Erythroblast (primary cell): ENCODE measurements around the gene NARF.
"Not testable (repeated sequence)": the region's sequence is repeated elsewhere in the genome, so short reads cannot be mapped to it uniquely, and the experiment has no call there.

Source experiments
- DNase-seq, 2 experiments: peaks; one replicate each; lab custom pipeline; 2025; lab: John Stamatoyannopoulos, UW
- GATA1 ChIP-seq: IDR thresholded peaks from 2 replicates; pipeline ENCODE4 v1.6.1; 2011; ENCODE audit warnings: low read depth, mild to moderate bottlenecking, control low read depth, low read length, moderate library complexity
- POLR2A ChIP-seq: IDR thresholded peaks from 2 replicates; pipeline ENCODE4 v1.6.1; 2011; ENCODE audit warnings: mild to moderate bottlenecking, low read length

Gene NARF

DNA sequence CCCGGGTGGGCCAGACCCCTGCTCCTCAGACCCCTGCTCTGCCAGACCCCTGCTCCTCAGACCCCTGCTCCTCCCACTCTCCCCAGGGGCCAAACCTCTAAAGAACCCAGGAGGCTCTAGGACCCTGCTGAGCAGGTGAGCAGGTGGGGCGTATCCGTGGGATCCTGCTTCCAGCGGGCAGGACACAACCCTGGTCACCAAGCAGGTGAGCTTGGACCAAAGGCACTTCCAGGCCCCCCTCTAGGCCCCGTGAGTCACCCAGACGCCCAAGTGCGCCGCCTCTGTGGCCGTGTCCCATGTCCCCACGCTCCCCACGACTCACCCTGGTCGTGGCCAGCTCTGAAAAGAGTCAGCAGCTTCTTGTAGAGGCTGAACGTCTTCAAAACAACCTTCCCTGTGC lies 13.0 kb upstream of the NARF start:
- no peak for TF ChIP-seq GATA1
- no peak for TF ChIP-seq POLR2A
- no peak for DNase-seq

DNA sequence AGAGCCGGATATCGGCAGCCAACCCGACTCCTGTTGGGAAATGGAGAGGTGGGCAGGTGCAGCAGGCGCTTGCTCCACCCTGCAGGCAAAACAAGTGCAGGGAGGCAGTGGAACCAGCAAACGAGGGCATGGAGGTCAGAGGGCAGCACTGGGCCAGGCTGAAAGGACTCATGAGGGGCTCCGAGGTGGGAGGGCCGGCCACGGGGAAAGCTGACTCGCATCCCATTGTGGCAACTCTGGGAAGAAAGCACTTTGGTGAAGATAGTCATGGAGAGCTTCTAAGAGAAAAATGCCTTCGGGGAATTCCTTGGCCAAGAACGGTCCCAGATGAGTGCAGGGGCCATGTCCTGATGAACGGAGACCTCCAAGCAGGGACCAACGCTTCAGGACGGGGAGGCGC lies 12.4 kb upstream of the NARF start:
- no peak for TF ChIP-seq POLR2A
- no peak for TF ChIP-seq GATA1
- no peak for DNase-seq

DNA sequence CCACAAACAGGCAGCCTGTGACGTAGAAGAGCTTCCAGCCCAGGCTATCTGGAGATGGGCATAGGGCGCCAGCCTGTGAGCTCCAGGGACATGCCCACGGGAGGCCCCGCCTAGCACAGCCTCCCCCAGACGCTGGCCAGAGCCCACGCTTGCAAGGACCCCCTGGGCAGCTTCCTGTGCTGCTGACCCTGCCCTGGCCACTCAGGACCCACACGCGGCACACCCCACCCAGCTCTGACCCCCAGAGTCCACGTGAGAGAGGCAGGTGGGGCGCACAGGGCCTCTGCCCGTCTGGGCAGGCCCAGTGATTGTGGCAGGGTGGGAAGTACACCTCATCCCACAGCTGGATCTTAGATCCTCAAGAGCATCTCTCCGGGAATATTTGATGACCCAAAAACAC lies 11.9 kb upstream of the NARF start:
- DNase-seq, result no peak
- TF ChIP-seq POLR2A, result no peak
- TF ChIP-seq GATA1, result no peak

DNA sequence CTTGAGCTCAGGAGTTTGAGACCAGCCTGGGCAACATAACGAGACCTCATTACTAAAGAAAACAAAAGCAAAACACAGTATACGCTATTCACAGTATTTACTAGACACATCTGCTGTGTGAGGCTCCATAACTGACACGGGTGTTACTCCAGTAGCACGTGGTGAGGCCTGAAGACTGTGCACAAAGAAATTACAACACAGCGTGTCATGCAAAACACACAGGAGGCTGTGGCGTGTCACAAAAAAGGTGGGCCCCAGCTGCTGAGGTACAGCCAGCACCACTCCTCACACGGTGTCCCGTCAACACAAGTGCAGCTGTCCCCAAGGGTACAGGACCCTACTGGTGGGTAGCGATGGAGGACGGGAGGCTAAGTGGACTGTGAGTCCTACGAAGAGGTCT lies 10.7 kb upstream of the NARF start:
- TF ChIP-seq GATA1 (no peak), POLR2A (no peak)

DNA sequence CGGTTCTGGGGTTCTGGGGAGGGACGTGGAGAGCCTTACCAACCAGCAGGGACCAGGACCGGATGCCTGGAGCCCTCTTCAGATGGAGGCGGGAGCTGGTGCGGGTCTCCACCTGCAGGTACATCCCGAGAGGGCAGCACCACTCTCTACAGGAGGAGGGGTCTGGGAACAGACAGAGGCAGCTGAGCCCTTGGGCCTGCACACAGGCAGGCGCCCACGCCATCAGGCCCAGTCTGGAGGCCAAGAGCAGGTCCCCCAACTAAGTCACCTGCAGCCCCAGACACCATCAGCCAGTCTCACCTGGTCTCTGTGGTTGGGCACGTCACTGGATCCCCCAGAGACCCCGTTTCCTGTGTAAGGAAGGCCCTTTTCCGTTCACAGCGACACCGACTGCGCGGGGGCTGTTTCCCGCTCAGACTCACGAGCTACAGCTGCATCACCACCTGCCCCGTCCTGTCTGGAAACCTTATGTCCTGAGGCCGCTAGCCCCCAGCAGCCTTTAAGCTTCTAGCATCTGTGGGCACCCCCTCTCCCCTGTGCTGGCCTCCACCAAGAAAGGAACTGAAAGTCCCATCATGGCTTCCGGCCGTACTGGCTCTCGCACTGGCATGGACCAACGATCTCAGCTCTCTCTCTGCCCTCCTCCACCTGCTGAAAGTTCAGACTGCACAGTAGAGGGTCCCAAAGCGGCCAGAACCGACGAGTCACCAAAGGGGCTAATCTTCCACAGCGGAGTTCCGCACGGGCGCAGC lies 9.2 kb upstream of the NARF start:
- TF ChIP-seq GATA1 (no peak), POLR2A (no peak)
- DNase-seq, result peak; percentile 31 to 45

More for the DNA sequence above, 10.7 kb upstream of the NARF start:
- no peak for DNase-seq

DNA sequence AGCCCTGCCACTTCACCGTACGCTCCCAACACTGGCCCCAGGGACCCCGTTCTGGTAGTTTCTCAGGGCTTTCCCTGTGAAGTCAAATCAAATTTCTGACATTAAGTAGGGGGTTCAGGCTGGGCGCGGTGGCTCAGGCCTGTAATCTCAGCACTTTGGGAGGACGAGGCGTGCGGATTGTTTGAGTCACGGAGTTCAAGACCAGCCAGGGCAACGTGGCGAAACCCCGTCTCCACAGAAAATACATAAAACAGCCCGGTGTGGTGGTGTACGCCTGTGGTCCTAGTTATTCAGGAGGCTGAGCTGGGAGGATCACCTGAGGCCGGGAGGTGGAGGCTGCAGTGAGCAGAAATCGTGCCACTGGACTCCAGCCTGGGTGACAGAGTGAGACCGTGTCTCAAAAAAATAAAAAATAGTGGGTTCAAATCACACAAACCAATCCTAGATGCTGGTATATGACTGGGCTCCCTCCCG lies 8.6 kb upstream of the NARF start:
- DNase-seq, result peak in 1 of 2 experiments; percentile 56
- TF ChIP-seq POLR2A (no peak), GATA1 (no peak)

DNA sequence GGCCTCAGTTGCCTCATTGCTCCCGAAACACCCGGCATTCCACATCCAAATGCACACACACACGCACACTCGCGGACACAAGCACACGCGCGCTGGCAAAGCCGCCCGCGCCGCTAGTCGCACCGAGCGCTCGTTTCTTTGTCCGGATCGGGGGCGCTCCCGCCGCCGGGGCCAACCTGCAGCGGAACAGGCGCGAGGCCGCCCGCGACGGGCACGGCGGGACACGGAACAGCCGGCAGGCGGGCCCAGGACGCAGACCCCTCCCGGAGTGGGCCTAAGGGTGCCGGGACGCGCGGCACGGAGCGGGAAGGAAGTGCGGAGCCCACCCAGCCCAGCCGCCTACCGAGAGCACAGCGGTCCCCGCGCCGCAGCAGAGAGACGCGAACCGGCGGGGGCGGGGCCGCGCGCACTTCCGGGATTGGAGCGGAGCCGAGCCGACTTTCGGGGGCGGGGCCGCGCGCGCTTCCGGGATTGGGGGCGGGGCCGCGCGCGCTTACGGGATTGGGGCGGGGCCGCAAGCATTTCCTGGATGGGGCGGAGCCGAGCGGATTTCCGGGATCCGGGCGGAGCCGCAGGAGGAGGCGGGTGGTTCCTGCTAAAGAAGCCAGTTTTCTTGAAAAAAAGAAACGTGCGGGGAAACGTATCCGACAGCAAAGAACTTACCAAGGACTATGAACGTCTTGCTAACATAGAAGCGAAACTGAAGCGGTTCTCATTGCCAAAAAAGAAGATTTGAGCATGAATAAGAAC lies 8.0 kb upstream of the NARF start, which contains the start of gene CYBC1:
CYBC1 (minus strand) TSS at position 396 of the 750 bp plus-strand sequence. CDS start 1,498 bp downstream, outside the sequence.
- DNase-seq, result peak; percentile 93 to 97
- TF ChIP-seq GATA1 (no peak), POLR2A (peak; percentile 77)

DNA sequence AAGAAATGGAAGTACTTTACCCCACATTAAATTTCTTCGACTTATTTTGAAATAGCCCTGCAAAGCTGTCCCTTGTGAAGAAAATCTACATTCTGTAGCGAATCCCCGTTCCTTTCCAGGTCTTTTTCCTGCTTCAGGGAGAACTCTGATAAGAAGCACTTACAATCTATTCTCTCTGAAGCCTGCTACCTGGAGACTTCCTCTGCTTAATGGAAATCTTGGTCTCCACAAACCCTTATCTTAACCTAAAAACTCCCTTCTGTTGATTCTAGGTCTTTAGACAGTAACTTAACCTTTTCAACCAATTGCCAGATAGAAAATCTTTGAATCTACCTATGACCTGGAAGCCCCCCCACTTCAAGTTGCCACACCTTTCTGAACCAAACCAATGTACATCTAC lies 6.4 kb upstream of the NARF start:
- no peak for DNase-seq
- TF ChIP-seq POLR2A (no peak), GATA1 (no peak)

DNA sequence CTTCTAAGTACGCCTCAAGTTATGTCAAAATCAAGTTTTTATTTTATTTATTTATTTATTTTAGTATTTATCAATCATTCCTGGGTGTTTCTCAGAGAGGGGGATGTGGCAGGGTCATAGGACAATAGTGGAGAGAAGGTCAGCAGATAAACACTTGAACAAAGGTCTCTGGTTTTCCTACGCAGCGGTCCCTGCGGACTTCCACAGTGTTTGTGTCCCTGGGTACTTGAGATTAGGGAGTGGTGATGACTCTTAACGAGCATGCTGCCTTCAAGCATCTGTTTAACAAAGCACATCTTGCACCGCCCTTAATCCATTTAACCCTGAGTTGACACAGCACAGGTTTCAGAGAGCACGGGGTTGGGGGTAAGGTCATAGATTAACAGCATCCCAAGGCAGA lies 5.4 kb upstream of the NARF start:
- not testable (repeated sequence) for DNase-seq

DNA sequence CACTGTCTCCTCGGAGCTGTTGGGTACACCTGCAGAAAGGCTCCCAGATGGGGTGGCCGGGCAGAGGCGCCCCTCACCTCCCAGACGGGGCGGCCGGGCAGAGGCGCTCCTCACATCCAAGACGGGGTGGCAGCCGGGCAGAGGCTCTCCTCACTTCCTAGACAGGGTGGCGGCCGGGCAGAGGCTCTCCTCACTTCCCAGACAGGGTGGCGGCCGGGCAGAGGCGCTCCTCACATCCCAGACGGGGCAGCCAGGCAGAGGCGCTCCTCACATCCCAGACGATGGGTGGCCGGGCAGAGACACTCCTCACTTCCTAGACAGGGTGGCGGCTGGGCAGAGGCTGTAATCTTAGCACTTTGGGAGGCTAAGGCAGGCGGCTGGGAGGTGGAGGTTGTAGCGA lies 4.8 kb upstream of the NARF start:
- DNase-seq, result not testable (repeated sequence)

DNA sequence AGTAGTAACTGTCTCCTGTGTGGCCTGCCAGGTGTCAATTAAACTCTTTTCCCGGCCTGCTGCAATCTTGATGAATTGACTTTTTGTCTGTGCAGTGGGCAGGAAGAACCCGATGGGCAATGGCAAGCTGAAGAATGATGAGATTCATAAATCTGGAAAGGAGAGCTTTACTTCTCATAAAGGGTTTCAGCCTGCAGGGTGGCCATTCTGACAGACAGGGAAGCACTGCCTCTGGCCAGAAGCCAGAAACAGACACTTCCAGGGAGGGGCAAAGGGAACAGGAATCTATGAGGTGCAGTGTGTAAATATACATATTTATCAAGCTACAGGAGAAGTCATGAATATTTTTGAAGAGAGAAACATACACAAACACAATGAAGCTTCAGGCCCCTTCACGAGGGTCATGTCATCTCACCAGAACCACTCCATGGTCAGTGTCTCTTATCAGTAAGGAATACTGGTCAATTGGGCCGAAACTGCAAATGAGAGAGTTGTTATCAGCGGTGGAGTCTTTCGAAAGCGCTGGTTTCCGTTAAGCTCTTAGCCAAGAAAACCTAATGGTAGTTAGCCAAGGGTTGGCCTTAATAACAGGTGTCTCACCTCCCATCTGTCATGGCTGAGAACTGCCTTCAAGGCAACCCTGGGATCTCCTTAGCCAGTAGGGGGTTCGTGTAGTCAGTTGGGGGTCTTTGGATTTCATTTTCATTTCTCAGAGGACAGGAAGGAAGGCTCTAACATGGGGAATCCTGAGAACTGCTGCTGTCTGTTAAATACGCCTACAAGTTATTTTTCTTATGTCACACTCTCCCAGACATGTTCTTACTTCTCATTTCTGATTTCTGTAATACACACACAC lies 1.2 kb upstream of the NARF start:
- peak; percentile 50 to 62 for DNase-seq
- TF ChIP-seq POLR2A, result no peak
- no peak for TF ChIP-seq GATA1

DNA sequence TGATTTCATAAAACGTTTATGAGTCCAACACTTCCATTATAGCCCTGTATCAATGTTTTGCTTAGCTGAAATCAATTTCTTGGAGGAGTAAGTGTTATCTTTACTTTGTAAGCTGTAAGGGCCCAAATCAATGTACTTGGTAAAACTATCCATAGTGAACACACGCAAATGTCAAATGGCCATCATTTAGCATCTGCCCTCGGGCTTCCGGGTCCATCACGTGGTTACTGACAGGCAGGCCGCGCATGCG lies 687 bp upstream of the NARF start:
- TF ChIP-seq POLR2A, result no peak
- no peak for TF ChIP-seq GATA1
- no peak for DNase-seq

DNA sequence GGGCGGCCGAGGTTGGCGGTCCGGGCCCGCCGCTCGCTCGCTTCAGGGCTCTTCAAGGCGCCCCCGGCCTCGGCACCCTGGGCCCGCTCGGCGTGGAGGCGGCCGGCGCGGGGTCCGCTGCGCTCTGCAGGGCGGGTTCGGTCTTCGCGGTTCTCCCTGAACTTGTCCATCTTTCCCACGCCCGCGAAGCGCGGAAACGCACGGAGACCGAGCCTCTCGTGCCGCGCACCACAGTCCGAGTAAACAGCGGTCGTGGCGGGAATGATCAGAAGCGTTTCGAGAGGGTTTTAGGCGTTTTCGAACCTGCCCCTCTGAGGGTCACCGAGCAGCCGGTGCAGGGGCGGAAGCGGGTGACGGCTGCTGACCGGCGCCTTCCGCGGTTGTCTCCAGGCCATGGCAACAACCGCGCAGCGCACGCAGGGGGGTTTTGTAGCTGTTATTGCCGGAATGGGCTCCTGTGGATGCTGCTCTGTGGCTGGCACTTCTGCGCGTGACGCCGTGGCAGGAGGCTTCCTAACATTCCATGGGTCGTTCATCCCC lies 414 bp downstream of the NARF start:
- DNase-seq, result peak; percentile 71 to 75
- no peak for TF ChIP-seq POLR2A
- TF ChIP-seq GATA1, result no peak

DNA sequence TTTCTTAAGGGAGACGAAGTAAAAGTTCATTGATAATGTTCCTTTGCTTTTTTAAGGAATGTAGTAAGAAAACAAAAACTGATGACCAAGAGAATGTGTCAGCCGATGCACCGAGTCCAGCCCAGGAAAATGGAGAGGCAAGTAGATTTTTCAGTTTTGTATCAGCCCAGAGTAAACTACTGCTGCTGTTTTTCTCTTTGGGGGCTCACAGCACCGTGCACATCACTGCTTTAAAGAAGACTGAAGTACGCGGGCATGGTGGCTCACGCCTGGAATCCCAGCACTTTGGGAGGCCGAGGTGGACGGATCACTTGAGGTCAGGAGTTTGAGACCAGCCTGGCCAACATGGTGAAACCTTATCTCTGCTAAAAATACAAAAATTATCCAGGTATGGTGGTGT lies 1.4 kb downstream of the NARF start:
- DNase-seq, result not testable (repeated sequence)
